GM12872 (cell line): ENCODE measurements around the gene DHFR.

Source experiments
- CTCF ChIP-seq: IDR thresholded peaks from 3 replicates; pipeline ENCODE4 v1.5.1; 2011; ENCODE audit warnings: low read depth, mild to moderate bottlenecking, low read length, moderate library complexity; ENCODE audit not compliant: insufficient read depth

DHFR gene

GRCh38 chr5:80654391-80655230 is at the start of gene DHFR, which contains the start of gene MSH3:
DHFR (minus strand) TSS chr5:80654983; CDS start chr5:80654489, 494 bp downstream.
MSH3 (plus strand) TSS chr5:80654652; CDS start chr5:80654728, 76 bp downstream.
- no peak; the same call in 2 of the 3 replicates for TF ChIP-seq CTCF

GRCh38 chr5:80704221-80704620 is 49.4 kb upstream of the DHFR start:
- TF ChIP-seq CTCF, result no peak

GRCh38 chr5:80703747-80704146 is 49.0 kb upstream of the DHFR start:
- TF ChIP-seq CTCF, result no peak

- no peak for TF ChIP-seq CTCF
These were observed 48.5 kb upstream of the DHFR start for GRCh38 chr5:80703291-80703690.

GRCh38 chr5:80701597-80701996 is 46.8 kb upstream of the DHFR start:
- no peak for TF ChIP-seq CTCF

GRCh38 chr5:80698369-80698768 is 43.6 kb upstream of the DHFR start:
- TF ChIP-seq CTCF, result no peak

GRCh38 chr5:80697100-80697499 is 42.3 kb upstream of the DHFR start:
- TF ChIP-seq CTCF, result no peak
